ENCODE measurements around the gene MAMDC4. TPM values are rescaled to one million over a fixed set of nuclear protein-coding genes. Genes with fewer than 3 reads are reported as not detected.
A peak's percentile ranks its signal among the peaks of the same experiment; 100 is the strongest.
"Not testable (repeated sequence)": the region's sequence is repeated elsewhere in the genome, so short reads cannot be mapped to it uniquely, and the experiment has no call there.

The MAMDC4 gene
- total RNA-seq: 4.7 TPM
- 10 to 100 TPM in 2 of 8 donors, 1 to 10 TPM in 6; 2.7 to 33.5 (median 5.7) TPM for polyA plus RNA-seq (ENCODE audit: insufficient read depth in 1 of 8, insufficient read length in 8 of 8, low replicate concordance in 1 of 8)
- long read RNA-seq, donor 1, partial matches to known transcripts: 46 of 211 reads
- long read RNA-seq, donor 1, other reads (novel, unspliced or antisense): 165 of 211 reads
- long read RNA-seq, donor 2: 0 reads
- long read RNA-seq, donor 3: 0 reads
- long read RNA-seq, donor 4: 0 reads
- long read RNA-seq, donor 5, partial matches to known transcripts: 217 of 958 reads
- long read RNA-seq, donor 5, other reads (novel, unspliced or antisense): 741 of 958 reads
- long read RNA-seq, donor 6, partial matches to known transcripts: 256 of 958 reads
- long read RNA-seq, donor 6, other reads (novel, unspliced or antisense): 702 of 958 reads
- long read RNA-seq, donor 7, partial matches to known transcripts: 157 of 557 reads
- long read RNA-seq, donor 7, other reads (novel, unspliced or antisense): 400 of 557 reads
- long read RNA-seq, donor 8: 0 reads
- long read RNA-seq, donor 9: 0 reads
- long read RNA-seq, donor 10: 0 reads
- long read RNA-seq, donor 11: 0 reads

DNA sequence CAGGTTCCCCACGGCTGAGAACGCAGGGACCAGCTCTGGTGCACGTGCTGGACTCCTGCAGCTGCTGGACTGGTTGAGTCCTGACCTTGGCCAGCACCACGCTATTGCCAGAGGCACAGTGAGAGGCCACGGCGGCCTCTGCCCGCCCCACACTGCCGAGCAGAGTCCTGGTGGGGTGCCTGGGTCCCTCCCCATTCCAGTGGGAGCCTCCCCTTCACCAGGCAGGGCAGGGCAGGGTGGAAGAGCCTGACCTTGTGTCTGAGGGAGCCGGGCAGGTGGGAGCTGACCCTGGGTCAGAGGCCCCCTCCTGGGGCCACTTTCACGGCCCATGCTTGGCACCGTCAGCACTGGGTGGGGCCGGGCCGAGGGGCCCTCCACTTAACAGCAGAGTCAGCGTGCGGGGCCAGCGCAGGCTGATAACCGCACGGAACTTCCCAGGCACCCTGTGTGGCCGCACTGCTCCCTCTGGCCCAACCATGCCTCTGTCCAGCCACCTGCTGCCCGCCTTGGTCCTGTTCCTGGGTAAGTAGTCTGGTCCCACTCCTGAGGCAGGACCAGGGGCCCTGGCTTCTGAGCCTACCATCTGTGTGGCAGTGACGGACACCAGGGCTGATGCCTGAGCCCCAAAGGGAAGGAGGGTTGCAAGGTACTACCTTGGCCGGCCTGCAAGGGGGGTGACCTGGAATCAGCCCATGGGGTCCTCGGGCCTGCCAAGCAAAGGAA lies at the start of gene MAMDC4:
MAMDC4 (plus strand) TSS at position 406 of the 723 bp plus-strand sequence; CDS start at position 477, 71 bp downstream.
- H3K4me3 ChIP-seq (ENCODE audit: low read length): no peak within 1 kb of the TSS
- H3K27me3 ChIP-seq (ENCODE audit: control insufficient read depth, insufficient read depth, low read length): peaks cover 6% of the 10 kb centered on the region
- H3K9me3 ChIP-seq (replicated peaks; ENCODE audit: control insufficient read depth, low read depth, low read length): no peaks in the 10 kb centered on the region
- H3K4me1 ChIP-seq (ENCODE audit: control insufficient read depth, insufficient read depth, low read length): peaks cover 60% of the 10 kb centered on the region
- peaks cover 20% of the 10 kb centered on the region for H3K36me3 ChIP-seq (ENCODE audit: control insufficient read depth, insufficient read depth, low read length)
- peak; percentile 29 for DNase-seq
- 65% methylated on average over 22 of the region's 23 CpGs for WGBS (ENCODE audit: insufficient coverage)
- H3K27ac ChIP-seq (ENCODE audit: low read length): no peak within 1 kb of the TSS

DNA sequence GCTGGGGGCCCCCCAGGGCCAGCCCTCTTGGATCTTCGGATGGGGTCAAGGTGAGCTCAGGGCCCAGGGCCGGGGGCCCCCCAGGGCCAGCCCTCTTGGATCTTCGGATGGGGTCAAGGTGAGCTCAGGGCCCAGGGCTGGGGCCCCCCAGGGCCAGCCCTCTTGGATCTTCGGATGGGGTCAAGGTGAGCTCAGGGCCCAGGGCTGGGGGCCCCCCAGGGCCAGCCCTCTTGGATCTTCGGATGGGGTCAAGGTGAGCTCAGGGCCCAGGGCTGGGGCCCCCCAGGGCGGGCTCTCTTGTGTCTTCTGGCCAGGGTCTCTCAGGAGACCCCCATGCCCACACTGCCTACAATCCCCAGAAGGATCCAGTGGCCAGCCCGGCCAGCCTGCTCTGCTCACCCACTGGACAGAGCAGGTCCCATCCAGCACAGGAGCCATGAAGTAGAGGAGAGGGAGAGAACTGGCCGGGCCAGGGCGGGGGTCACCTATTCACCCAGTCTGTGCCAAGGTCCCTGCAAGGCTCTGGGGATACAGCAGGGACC lies 49.1 kb upstream of the MAMDC4 start:
- peaks cover 46% of the 10 kb centered on the region for H3K27me3 ChIP-seq (ENCODE audit: control insufficient read depth, insufficient read depth, low read length)
- 100% methylated on average over 2 of the region's 9 CpGs for WGBS (ENCODE audit: insufficient coverage)

DNA sequence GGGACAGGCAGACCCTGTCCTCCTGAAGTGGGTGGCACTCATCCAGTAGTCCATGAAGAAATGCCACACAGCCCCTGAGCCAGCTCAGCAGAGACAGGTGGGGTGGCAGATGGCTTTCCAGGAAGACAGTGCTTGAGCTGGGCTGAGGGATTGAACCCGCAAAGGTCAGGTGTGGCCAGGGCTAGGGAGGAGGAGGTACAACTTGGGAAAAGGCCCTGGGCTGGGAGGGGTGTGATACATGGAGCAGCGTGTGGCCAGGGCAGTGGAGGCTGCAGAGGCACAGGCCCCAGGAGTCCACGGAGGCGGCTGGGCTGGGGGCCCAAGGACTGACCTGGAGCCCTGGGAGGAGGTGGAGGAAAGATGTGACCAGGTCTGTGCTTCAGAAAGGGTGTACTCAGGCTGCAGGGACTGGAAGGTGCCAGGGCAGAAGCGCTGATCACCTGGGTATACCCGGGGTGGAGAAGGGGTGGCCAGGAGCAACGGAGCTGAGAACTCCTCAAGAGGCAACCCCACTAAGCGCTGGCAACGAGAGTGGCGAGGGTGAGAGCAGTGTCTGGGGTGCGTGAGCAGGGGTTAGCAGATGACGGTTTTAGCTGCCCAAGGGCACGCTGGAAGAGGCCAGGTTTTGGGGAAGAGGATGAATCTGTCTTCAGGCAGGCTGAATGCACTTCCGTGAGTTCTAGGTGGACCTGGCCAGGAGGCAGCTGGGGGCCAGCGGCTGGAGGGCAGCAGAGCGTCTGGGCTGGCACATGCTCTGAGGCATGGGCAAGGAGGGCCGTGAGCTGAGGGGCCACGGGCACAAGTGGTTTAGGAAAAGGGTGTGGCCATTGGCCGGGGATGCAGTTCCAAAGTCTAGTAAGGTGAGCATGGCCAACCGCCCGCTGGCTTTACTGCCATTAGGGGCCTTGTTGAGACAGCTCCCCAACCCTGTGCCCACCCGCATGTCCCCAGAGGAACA lies 48.3 kb upstream of the MAMDC4 start:
- peak; percentile 10 for DNase-seq
- H3K4me1 ChIP-seq (ENCODE audit: control insufficient read depth, insufficient read depth, low read length): peaks cover 43% of the 10 kb centered on the region
- H3K27ac ChIP-seq (ENCODE audit: low read length): no peak overlapping the region
- 90% methylated on average over 22 of the region's 22 CpGs for WGBS (ENCODE audit: insufficient coverage)
- H3K4me3 ChIP-seq (ENCODE audit: low read length): no peak overlapping the region
- peaks cover 38% of the 10 kb centered on the region for H3K27me3 ChIP-seq (ENCODE audit: control insufficient read depth, insufficient read depth, low read length)
- H3K9me3 ChIP-seq (replicated peaks; ENCODE audit: control insufficient read depth, low read depth, low read length): no peaks in the 10 kb centered on the region
- no peaks in the 10 kb centered on the region for H3K36me3 ChIP-seq (ENCODE audit: control insufficient read depth, insufficient read depth, low read length)

More for the DNA sequence above, 49.1 kb upstream of the MAMDC4 start:
- H3K36me3 ChIP-seq (ENCODE audit: control insufficient read depth, insufficient read depth, low read length); DNase-seq; H3K27ac ChIP-seq (ENCODE audit: low read length); H3K9me3 ChIP-seq (replicated peaks; ENCODE audit: control insufficient read depth, low read depth, low read length); H3K4me3 ChIP-seq (ENCODE audit: low read length): not testable (repeated sequence)
- H3K4me1 ChIP-seq (ENCODE audit: control insufficient read depth, insufficient read depth, low read length): peaks cover 44% of the 10 kb centered on the region

DNA sequence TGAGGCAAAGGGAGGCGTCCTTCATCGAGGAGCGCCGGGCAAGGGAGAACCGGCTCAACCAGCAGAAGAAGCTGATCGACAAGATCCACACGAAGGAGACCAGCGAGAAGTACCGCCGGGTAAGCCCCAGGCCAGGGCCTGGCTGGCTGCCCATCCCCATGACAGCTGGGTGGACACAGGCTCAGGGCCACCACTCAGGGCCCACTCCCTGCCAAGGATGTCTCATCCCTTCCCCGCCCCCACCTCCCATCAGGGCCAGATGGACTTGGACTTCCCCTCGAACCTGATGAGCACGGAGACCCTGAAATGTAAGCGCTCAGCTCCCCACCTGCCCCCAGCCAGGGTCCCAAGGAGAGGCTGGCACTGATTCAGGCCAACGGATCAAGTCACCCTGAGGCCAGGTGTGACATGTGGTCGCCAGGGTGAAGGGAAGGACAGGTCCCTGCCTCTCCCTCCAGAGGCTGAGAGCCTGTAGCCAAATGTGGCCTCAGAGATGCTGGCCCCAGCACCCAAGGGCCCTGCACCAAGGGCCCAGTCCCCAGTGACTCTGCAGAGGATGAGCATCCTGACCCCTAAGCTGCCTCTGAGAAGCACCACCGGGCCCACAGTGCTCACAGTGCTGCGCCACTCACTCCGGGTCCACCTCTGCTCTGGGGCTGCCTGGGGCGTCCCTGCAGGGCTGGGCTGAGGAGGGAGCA lies 47.5 kb upstream of the MAMDC4 start:
- peak; percentile 53 for DNase-seq
- H3K36me3 ChIP-seq (ENCODE audit: control insufficient read depth, insufficient read depth, low read length): peaks cover 1% of the 10 kb centered on the region
- H3K4me3 ChIP-seq (ENCODE audit: low read length): no peak overlapping the region
- H3K4me1 ChIP-seq (ENCODE audit: control insufficient read depth, insufficient read depth, low read length): peaks cover 43% of the 10 kb centered on the region
- no peak overlapping the region for H3K27ac ChIP-seq (ENCODE audit: low read length)
- 87% methylated on average over 16 of the region's 20 CpGs for WGBS (ENCODE audit: insufficient coverage)
- H3K27me3 ChIP-seq (ENCODE audit: control insufficient read depth, insufficient read depth, low read length): peaks cover 30% of the 10 kb centered on the region
- H3K9me3 ChIP-seq (replicated peaks; ENCODE audit: control insufficient read depth, low read depth, low read length): no peaks in the 10 kb centered on the region

DNA sequence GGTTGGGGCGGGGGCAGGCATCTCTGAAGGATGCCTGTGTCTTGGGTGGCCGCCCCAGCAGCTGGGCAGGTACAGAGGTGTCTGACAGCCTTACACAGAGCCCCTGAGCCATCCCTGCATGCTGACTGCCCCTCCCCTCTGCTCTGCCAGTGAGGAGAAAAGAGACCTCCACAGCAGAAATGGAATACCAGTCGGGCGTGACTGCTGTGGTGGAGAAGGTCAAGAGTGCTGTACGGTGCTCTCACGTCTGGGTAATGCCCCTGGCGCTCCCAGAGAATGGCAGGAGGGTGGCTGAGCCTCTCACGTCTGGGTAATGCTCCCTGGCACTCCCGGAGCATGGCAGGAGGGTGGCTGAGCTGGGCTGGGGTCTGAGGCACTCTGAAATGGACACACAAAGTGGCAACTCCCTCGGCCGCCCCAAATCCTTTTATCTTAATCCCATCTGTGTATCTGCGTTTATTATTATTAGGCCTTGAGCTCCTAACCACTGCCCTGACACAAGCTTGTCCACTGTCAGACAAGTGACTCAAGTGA lies 46.9 kb upstream of the MAMDC4 start:
- H3K27ac ChIP-seq (ENCODE audit: low read length): no peak overlapping the region
- peaks cover 24% of the 10 kb centered on the region for H3K27me3 ChIP-seq (ENCODE audit: control insufficient read depth, insufficient read depth, low read length)
- H3K36me3 ChIP-seq (ENCODE audit: control insufficient read depth, insufficient read depth, low read length): peaks cover 7% of the 10 kb centered on the region
- no peak for DNase-seq
- no peaks in the 10 kb centered on the region for H3K9me3 ChIP-seq (replicated peaks; ENCODE audit: control insufficient read depth, low read depth, low read length)
- no peak overlapping the region for H3K4me3 ChIP-seq (ENCODE audit: low read length)
- 84% methylated on average over 10 of the region's 12 CpGs for WGBS (ENCODE audit: insufficient coverage)
- peaks cover 40% of the 10 kb centered on the region for H3K4me1 ChIP-seq (ENCODE audit: control insufficient read depth, insufficient read depth, low read length)

DNA sequence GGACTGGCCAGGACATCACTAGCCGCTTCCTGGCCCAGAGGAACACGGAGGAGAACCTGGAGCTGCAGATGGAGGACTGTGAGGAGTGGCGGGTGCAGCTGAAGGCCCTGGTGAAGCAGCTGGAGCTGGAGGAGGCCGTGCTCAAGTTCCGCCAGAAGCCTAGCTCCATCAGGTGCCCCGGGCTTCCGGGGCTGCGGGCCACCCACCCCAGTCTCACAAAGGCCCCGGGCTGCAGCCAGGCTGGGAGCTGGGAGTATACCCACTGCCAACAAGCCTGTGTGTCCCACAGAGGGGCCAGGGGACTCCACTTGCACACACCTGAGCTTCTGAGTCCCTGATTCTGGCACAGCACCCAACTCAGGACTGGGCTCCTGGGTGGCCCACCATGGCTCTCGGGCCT lies 46.1 kb upstream of the MAMDC4 start:
- H3K4me3 ChIP-seq (ENCODE audit: low read length): no peak overlapping the region
- H3K27me3 ChIP-seq (ENCODE audit: control insufficient read depth, insufficient read depth, low read length): peaks cover 16% of the 10 kb centered on the region
- no peaks in the 10 kb centered on the region for H3K9me3 ChIP-seq (replicated peaks; ENCODE audit: control insufficient read depth, low read depth, low read length)
- DNase-seq: peak; percentile 12
- no peak overlapping the region for H3K27ac ChIP-seq (ENCODE audit: low read length)
- H3K36me3 ChIP-seq (ENCODE audit: control insufficient read depth, insufficient read depth, low read length): peaks cover 9% of the 10 kb centered on the region
- 94% methylated on average over 7 of the region's 10 CpGs for WGBS (ENCODE audit: insufficient coverage)
- H3K4me1 ChIP-seq (ENCODE audit: control insufficient read depth, insufficient read depth, low read length): peaks cover 33% of the 10 kb centered on the region

DNA sequence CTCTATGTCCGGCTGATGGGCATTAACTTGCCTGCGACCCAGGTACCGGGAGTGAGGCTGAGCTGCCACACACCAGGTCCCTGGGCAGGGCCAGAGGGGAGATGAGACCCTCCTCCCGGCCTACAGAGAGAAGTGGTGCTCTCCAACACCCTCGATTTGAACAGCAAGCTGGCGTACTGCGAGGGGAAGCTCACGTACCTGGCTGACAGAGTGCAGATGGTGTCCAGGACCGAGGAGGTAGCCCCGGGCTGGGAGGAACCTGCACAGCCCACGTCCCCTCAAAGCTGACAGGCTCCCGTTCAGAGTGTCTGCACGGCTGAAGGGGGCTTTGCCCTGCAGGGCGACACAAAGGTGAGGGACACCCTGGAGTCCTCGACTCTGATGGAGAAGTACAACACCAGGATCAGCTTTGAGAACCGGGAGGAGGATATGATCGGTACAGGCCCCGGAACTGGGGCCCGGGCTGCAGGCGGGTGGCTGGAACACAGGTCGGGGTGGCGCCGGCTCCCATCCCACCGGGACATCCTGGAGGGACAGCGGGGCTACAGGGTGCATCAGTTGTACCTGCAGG lies 45.4 kb upstream of the MAMDC4 start:
- Histone ChIP-seq H3K27me3 (ENCODE audit: control insufficient read depth, insufficient read depth, low read length) (peaks cover 10% of the 10 kb centered on the region), H3K4me3 (ENCODE audit: low read length) (peak overlapping the region; percentile 56), H3K36me3 (ENCODE audit: control insufficient read depth, insufficient read depth, low read length) (peaks cover 11% of the 10 kb centered on the region), H3K4me1 (ENCODE audit: control insufficient read depth, insufficient read depth, low read length) (peaks cover 33% of the 10 kb centered on the region), H3K9me3 (replicated peaks; ENCODE audit: control insufficient read depth, low read depth, low read length) (no peaks in the 10 kb centered on the region), H3K27ac (ENCODE audit: low read length) (no peak overlapping the region)
- 60% methylated on average over 25 of the region's 25 CpGs for WGBS (ENCODE audit: insufficient coverage)
- DNase-seq: peak; percentile 11

DNA sequence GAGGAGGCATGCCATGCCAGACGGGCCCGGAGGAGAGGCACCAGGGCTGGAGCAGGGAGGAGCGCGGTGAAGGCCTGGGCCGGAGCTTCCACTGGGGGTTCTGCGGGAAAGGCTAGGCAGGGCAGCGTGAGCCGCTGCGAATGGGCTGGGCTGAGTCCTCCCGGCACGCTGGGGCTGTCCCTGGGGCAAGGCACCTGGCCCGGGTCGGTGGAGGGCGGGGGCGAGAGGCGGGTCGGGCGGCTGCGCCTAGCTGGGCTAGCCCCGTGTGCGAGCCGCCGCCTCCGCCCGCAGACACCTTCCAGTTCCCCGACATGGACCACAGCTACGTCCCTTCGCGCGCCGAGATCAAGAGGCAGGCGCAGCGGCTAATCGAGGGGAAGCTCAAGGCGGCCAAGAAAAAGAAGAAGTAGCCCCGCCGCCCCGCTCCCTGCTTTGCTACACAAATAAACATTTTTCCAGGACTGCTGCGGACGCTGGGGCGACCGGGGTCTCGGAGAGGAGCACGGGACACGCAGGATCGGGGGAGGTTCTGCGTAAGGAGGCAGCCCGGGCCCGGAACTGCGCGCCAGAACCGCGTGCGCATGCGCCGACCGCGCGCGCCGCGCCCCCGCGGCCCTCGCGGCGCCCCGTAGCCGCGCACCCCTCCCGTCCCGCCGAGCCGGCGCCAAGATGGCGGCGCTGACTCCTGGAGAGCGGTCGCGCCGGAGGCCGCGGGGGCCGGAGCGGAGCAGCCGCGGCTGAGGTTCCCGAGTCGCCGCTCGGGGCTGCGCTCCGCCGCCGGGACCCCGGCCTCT lies 44.7 kb upstream of the MAMDC4 start, which contains the start of gene RABL6:
RABL6 (plus strand) TSS at position 668 of the 794 bp plus-strand sequence. CDS start 249 bp downstream, outside the sequence.
- Histone ChIP-seq H3K27me3 (ENCODE audit: control insufficient read depth, insufficient read depth, low read length) (peaks cover 2% of the 10 kb centered on the region), H3K4me1 (ENCODE audit: control insufficient read depth, insufficient read depth, low read length) (peaks cover 33% of the 10 kb centered on the region), H3K27ac (ENCODE audit: low read length) (peak within 1 kb of the TSS; percentile 78), H3K4me3 (ENCODE audit: low read length) (peak within 1 kb of the TSS; percentile 71), H3K9me3 (replicated peaks; ENCODE audit: control insufficient read depth, low read depth, low read length) (no peaks in the 10 kb centered on the region), H3K36me3 (ENCODE audit: control insufficient read depth, insufficient read depth, low read length) (peaks cover 14% of the 10 kb centered on the region)
- under 1% methylated on average over 92 of the region's 96 CpGs for WGBS (ENCODE audit: insufficient coverage)
- DNase-seq: peak; percentile 90
